ENCODE measurements around the gene GCC2. TPM values are rescaled to one million over a fixed set of nuclear protein-coding genes. Genes with fewer than 3 reads are reported as not detected.

Gene GCC2, protein sequence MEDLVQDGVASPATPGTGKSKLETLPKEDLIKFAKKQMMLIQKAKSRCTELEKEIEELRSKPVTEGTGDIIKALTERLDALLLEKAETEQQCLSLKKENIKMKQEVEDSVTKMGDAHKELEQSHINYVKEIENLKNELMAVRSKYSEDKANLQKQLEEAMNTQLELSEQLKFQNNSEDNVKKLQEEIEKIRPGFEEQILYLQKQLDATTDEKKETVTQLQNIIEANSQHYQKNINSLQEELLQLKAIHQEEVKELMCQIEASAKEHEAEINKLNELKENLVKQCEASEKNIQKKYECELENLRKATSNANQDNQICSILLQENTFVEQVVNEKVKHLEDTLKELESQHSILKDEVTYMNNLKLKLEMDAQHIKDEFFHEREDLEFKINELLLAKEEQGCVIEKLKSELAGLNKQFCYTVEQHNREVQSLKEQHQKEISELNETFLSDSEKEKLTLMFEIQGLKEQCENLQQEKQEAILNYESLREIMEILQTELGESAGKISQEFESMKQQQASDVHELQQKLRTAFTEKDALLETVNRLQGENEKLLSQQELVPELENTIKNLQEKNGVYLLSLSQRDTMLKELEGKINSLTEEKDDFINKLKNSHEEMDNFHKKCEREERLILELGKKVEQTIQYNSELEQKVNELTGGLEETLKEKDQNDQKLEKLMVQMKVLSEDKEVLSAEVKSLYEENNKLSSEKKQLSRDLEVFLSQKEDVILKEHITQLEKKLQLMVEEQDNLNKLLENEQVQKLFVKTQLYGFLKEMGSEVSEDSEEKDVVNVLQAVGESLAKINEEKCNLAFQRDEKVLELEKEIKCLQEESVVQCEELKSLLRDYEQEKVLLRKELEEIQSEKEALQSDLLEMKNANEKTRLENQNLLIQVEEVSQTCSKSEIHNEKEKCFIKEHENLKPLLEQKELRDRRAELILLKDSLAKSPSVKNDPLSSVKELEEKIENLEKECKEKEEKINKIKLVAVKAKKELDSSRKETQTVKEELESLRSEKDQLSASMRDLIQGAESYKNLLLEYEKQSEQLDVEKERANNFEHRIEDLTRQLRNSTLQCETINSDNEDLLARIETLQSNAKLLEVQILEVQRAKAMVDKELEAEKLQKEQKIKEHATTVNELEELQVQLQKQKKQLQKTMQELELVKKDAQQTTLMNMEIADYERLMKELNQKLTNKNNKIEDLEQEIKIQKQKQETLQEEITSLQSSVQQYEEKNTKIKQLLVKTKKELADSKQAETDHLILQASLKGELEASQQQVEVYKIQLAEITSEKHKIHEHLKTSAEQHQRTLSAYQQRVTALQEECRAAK (N-terminal part only)
- total RNA-seq: 10 to 100 TPM; 85.7 to 92.2 TPM

DNA sequence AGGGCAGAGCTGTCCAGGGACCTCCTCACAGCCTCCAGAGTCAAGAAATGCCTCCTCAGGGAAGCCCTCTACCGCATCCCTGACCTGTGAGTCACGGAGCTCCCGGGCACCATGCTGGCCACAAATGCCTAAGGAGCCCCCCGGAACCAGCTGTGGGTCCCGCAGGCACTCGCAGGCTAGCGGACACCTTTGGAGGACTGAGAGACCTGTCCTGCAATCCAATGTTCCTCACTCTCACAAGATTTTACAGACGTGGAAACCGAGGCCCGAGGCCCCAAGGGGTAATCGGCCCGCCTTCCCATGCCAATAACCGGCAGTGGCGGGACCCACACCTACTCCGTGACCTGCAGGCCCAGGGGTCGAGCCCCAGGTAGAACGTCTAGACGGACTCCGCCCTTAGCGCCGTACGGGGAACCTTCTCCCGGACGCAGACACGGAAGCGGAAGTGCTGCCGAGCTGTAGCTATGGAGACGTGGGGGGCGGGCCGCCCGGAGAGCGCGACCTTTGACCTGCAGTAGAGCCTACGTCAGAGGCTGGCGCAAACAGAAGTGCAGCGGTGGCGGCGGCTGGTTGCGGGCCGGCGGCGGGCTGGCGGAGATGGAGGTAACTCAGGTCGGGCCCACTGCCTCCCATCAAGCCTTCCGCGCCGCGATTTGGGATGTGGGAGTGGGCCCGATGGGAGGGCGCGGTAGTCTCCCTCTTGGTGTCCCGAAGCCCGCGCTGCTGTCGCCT is at the start of gene GCC2:
GCC2 (plus strand) TSS at position 529 of the 732 bp plus-strand sequence; CDS start at position 598, 69 bp downstream.
- Mint-ChIP-seq H3K4me3 (peak within 1 kb of the TSS; percentile 95), H3K27ac (peak within 1 kb of the TSS; percentile 95), H3K27me3 (no peaks in the 10 kb centered on the region), H3K4me1 (peaks cover 20% of the 10 kb centered on the region), H3K9me3 (peaks cover 5% of the 10 kb centered on the region), H3K36me3 (peaks cover 30% of the 10 kb centered on the region)
- peak; percentile 91 for ATAC-seq (ENCODE audit: low read depth)
- DNase-seq: peak; percentile 96
- POLR2A ChIA-PET: interaction anchor here (0.7 to 1.6 kb wide), 9 partner anchors 9 to 337 kb away, joined by 3 to 6 read pairs (median 4); partner anchors contain the start of genes LIMS1 and RANBP2

DNA sequence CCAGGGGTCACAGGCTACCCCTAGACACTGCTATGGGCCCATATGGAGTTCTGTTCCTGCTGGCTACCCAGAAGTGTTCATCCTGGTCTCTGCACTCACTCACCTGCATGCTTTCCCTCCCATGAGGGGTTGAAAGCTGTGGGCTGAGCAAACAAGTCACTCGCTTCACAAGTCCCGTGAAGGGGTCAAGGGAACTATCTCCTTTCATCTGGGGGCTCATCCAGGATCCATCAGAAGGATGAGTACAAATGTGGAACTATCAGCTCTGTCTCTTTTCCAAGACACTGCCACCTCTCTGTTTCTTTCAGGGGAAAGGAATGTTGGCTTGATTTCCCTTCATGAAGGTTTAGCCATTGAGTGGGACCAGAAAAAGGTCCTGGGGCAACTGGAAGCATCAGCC is 49.5 kb upstream of the GCC2 start:
- Mint-ChIP-seq H3K36me3 (peaks cover 2% of the 10 kb centered on the region), H3K9me3 (peaks cover 18% of the 10 kb centered on the region), H3K27me3 (peaks cover 2% of the 10 kb centered on the region), H3K4me3 (no peak overlapping the region), H3K27ac (no peak overlapping the region), H3K4me1 (no peaks in the 10 kb centered on the region)
- POLR2A ChIA-PET: no interaction called here
- DNase-seq (no peak), ATAC-seq (ENCODE audit: low read depth) (no peak)

DNA sequence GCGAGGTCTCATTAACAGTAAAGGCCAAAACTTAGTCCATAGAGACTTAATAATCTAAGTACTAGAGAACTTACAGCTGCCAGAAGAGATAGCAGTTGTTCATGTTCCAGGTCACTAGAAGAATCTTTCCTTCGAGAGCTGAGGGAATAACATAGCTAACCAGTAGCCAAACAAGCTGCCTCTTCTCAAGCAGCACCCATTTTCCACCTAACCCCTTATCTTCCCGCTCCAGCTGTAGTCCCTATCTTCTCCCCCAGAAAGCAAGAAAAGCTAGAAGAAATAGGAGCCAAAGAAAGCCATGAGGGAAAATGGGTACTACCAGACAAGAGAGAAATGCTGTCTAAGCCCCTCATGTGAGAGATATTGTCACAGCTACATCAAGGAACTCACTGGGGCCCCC is 47.2 kb upstream of the GCC2 start:
- H3K27me3 Mint-ChIP-seq: peaks cover 7% of the 10 kb centered on the region
- ATAC-seq (ENCODE audit: low read depth) (no peak), DNase-seq (no peak)
- POLR2A ChIA-PET: no interaction called here
- peaks cover 3% of the 10 kb centered on the region for H3K36me3 Mint-ChIP-seq
- H3K4me3 Mint-ChIP-seq: no peak overlapping the region
- H3K4me1 Mint-ChIP-seq: no peaks in the 10 kb centered on the region
- peaks cover 27% of the 10 kb centered on the region for H3K9me3 Mint-ChIP-seq
- H3K27ac Mint-ChIP-seq: no peak overlapping the region

DNA sequence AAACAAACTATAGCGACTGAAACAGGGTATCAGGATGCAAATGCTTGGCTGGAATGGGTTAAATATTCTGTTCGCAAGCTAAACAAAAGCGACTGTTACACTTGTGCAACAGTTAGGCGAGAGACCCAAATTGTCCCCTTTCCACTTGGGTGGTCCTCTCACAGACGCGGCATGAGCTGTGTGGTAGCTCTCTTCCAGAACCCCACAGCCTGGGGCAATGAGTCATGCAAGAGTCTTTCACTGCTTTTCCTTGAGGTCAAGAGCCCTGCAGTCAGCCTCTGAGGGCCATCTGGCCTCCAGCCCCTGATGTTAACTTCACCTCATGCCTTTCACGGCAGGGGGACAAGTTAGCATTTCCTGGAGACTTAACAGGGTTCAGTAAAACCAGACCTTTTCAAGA is 45.5 kb upstream of the GCC2 start:
- DNase-seq (no peak), ATAC-seq (ENCODE audit: low read depth) (no peak)
- POLR2A ChIA-PET: no interaction called here
- Mint-ChIP-seq H3K27ac (no peak overlapping the region), H3K9me3 (peaks cover 23% of the 10 kb centered on the region), H3K4me3 (no peak overlapping the region), H3K36me3 (peaks cover 1% of the 10 kb centered on the region), H3K4me1 (no peaks in the 10 kb centered on the region), H3K27me3 (peaks cover 10% of the 10 kb centered on the region)

DNA sequence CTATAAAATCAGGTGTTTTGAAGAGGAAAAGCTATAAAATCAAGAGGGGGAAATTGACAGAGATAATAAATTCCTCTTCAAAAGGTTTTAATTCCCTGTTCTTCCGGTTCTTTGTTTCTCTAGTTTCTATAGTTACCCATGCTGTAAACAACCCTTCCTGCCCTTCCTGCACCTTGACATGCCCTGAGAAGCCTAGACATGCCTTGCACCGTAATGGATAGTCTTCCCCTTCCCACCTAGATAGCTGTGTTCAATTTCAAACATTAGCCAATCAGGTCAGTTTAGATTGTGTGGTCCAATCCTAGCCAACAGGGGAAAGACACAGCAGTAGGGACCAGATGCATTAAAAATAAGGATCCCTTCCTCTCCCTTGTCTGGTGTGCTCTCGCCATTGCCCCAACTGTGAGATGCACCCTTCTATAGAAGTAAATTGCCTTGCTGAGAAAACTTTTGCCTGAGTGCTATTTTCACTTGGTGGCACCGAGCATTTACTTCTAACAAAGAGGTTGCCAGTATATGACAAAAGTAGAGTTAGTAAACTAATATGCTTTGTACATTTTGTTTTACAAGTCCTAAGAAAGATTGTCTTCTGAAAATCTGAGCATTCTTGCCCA is 44.1 kb upstream of the GCC2 start:
- POLR2A ChIA-PET: interaction anchor here (0.9 kb wide), 1 partner anchor 43 kb away, joined by 3 read pairs; no protein-coding TSS in a partner anchor
- peaks cover 16% of the 10 kb centered on the region for H3K9me3 Mint-ChIP-seq
- no peak for ATAC-seq (ENCODE audit: low read depth)
- H3K4me1 Mint-ChIP-seq: no peaks in the 10 kb centered on the region
- H3K27me3 Mint-ChIP-seq: peaks cover 11% of the 10 kb centered on the region
- DNase-seq: no peak
- H3K36me3 Mint-ChIP-seq: peaks cover 1% of the 10 kb centered on the region
- H3K4me3 Mint-ChIP-seq: no peak overlapping the region
- no peak overlapping the region for H3K27ac Mint-ChIP-seq

DNA sequence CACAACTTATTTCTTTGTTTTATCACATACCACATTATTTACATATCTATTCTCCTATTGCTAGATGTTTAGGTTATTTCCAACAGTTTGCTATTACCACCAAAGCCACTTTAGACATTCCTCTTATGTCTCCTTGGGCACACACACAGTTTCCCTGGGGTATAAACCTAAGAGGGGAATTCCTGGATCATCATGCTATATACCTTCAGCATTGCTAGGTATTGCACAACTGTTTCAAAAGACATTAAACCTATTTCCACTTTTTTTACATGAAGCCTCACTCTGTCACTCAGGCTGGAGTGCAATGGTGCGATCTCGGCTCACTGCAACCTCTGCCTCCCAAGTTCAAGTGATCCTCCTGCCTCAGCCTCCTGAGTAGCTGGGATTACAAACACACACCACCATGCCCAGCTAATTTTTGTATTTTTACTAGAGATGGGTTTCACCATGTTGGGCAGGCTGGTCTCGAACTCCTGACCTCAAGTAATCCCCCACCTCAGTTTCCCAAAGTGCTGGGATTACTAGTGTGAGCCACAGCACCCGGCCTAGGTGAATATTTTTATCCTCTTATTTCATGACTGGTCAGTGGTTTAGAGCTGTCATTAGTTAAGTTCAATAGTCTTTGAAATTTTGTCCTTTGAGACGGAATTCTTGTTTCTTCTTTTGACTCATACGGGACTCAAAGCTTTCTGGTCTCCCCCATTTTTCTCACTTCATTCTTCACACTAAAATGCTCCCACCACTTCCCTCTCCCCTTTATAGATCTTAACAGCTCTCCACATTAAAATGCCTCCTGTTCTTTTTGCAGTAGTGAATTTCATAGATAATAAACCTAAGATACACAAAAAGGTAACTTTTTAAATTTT is 40.9 kb upstream of the GCC2 start:
- H3K27me3 Mint-ChIP-seq: peaks cover 8% of the 10 kb centered on the region
- POLR2A ChIA-PET: no interaction called here
- DNase-seq (no peak), ATAC-seq (ENCODE audit: low read depth) (no peak)
- H3K4me3 Mint-ChIP-seq: no peak overlapping the region
- peaks cover 1% of the 10 kb centered on the region for H3K36me3 Mint-ChIP-seq
- no peaks in the 10 kb centered on the region for H3K4me1 Mint-ChIP-seq
- H3K9me3 Mint-ChIP-seq: peaks cover 11% of the 10 kb centered on the region
- no peak overlapping the region for H3K27ac Mint-ChIP-seq

DNA sequence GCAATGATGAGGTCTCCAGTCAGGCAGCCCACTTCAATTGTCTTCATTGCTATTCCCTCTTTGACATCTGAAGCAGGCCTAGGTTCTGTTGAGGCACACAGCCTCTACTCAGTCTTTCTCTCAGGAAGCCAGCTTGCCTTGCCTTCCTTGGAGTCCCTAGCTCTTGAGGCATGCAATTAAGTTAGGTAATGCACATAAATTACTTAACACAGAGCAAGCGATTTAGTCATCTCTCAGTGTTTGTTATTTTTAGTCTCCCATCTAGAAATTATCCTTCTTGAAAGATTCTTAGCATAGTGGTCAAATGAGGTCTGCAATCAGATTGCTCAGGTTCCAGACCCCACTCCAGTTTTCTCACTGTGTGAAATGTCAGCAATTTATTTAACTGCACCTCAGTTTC is 39.2 kb upstream of the GCC2 start:
- ATAC-seq (ENCODE audit: low read depth) (no peak), DNase-seq (no peak)
- no peak overlapping the region for H3K27ac Mint-ChIP-seq
- H3K27me3 Mint-ChIP-seq: peaks cover 8% of the 10 kb centered on the region
- H3K9me3 Mint-ChIP-seq: peaks cover 9% of the 10 kb centered on the region
- no peak overlapping the region for H3K4me3 Mint-ChIP-seq
- no peaks in the 10 kb centered on the region for H3K36me3 Mint-ChIP-seq
- POLR2A ChIA-PET: no interaction called here
- no peaks in the 10 kb centered on the region for H3K4me1 Mint-ChIP-seq

DNA sequence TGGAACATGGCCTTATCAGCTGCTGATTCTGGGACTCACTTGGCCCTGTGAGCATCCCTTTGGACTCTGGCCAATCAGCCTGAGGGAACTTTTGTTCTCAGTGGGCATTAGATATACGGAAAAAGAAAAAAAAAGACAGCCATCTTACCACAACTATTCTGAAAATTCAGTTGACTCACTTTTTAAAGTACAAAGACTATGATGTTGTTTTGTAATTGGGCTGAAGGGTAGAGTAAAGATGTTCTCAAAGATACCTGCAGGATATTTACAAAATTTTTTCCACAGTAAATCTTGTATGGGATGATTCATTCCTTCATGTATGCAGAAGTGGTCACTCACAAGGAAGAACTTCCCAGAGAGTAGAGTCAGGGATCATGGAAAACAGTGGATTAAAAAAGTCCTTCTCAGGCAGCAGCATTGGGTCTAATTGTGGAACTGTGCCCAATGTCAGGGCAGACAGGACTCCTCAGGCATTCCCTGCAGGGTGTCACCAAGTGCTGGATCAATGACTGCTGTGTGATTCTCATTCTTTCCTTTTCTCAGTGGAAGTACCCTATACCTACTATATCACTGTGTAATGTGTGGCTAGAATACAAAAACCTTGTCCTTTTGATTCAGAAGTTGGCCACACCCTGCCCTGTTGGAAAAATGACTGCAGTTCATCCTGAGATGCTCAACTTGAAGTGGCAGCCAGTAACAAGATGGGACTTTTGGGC is 35.9 kb upstream of the GCC2 start:
- POLR2A ChIA-PET: no interaction called here
- Mint-ChIP-seq H3K36me3 (no peaks in the 10 kb centered on the region), H3K9me3 (no peaks in the 10 kb centered on the region), H3K27ac (no peak overlapping the region), H3K4me1 (no peaks in the 10 kb centered on the region), H3K27me3 (peaks cover 4% of the 10 kb centered on the region), H3K4me3 (no peak overlapping the region)
- ATAC-seq (ENCODE audit: low read depth) (no peak), DNase-seq (no peak)

DNA sequence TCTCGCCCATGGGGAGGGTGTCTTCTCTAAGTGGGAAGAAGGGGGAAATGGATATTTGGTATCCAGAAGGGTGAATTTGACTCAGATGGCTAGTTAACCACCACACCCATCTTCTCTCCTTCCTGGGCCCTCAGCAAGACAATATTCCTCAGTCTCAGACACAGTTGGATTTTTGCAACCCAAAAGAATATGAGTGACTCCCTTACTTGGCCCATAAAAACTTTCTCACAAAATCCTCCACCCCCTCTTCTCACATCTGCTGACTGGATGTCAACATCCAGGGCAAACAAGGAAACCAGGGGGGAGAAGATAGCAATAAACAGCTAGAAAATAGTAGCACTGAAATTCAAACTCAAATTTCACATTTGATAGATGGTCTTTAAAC is 35.3 kb upstream of the GCC2 start:
- no peak for ATAC-seq (ENCODE audit: low read depth)

DNA sequence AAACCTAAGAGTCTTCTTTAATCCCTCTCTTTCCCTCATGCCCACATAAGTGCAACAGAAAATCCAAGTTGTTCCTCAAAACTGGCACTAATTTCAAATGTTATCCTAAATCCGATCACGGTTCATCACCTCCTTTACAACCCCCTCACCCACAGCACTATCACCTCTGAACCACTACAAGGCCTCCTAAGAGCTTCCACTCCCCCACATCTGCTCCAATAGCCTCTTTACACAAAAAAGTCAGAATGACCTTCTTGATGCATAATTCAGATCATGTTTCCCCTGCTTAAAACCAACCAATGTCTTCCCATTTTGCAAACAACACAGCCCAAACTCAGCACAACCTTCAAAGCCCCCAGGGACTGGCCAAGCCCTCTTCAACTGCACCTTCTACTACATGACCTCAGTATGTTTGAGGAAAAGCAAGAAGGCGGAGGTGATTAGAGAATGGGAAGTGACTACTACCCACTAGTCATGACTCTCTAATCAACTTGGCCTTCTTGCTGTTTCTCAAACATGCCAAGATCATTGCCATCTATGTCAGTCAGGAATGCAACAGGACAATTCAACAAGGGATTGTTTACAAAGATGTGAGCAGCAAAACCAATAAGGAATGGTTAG is 34.6 kb upstream of the GCC2 start:
- Mint-ChIP-seq H3K27ac (no peak overlapping the region), H3K9me3 (no peaks in the 10 kb centered on the region), H3K36me3 (no peaks in the 10 kb centered on the region), H3K27me3 (no peaks in the 10 kb centered on the region), H3K4me3 (no peak overlapping the region), H3K4me1 (no peaks in the 10 kb centered on the region)
- ATAC-seq (ENCODE audit: low read depth) (no peak), DNase-seq (no peak)
- POLR2A ChIA-PET: no interaction called here

More for the DNA sequence above, 35.3 kb upstream of the GCC2 start:
- no peaks in the 10 kb centered on the region for H3K36me3 Mint-ChIP-seq
- no peaks in the 10 kb centered on the region for H3K9me3 Mint-ChIP-seq
- H3K27me3 Mint-ChIP-seq: no peaks in the 10 kb centered on the region
- POLR2A ChIA-PET: no interaction called here
- no peak for DNase-seq
- H3K4me1 Mint-ChIP-seq: no peaks in the 10 kb centered on the region
- no peak overlapping the region for H3K27ac Mint-ChIP-seq
- no peak overlapping the region for H3K4me3 Mint-ChIP-seq

DNA sequence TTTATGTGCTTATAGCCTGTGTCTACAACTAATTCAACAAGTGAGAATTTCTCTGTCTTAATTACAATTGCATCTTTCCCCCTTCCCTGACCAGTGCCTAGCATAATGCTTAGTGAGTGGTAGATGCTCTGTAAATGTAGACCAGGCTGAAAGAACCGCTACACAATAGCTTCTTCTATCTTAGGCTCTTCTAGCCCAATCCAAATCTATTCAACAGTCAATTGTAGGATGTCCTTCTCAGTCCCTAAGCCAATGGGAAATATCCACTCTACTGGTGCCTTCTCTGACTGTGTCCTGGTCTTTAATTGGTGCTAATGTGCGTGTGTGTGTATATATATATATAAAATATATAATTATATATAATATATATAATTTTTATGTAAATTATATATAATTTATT is 34.1 kb upstream of the GCC2 start:
- Mint-ChIP-seq H3K36me3 (no peaks in the 10 kb centered on the region), H3K4me1 (no peaks in the 10 kb centered on the region), H3K27ac (no peak overlapping the region), H3K9me3 (no peaks in the 10 kb centered on the region), H3K27me3 (no peaks in the 10 kb centered on the region), H3K4me3 (no peak overlapping the region)
- ATAC-seq (ENCODE audit: low read depth): peak; percentile 42
- DNase-seq: no peak
- POLR2A ChIA-PET: no interaction called here

All from activated naive CD8-positive, alpha-beta T cell treated with anti-CD3 and anti-CD28 coated beads, Interleukin-2, amount 10 ng/mL, durations not matched to agents 7 days and 5 days (primary cell).